Stimulated activated memory B cell treated with anti-CD40 and anti-IgM and Interleukin-4, amounts not matched to agents 10 μg/mL and 1 μg/mL and 100 μg/mL, for 72 hours (primary cell): ENCODE measurements around the gene PARVG.

ENCODE experiments used
- ATAC-seq: fragments of 150-1000 bp; cut with Tn5 transposase; 2 replicates; pipeline ENCODE4 v1.10.0; 2021
- H3K27ac Mint-ChIP-seq: one replicate; pipeline ENCODE4 v1.8.0; 2022; ENCODE audit warnings: mild to moderate bottlenecking, mixed read lengths
- H3K27me3 Mint-ChIP-seq: one replicate; pipeline ENCODE4 v1.8.0; 2022; ENCODE audit warnings: mixed read lengths
- H3K36me3 Mint-ChIP-seq: one replicate; pipeline ENCODE4 v1.8.0; 2022; ENCODE audit warnings: mixed read lengths
- H3K4me1 Mint-ChIP-seq: one replicate; pipeline ENCODE4 v1.8.0; 2022; ENCODE audit warnings: mixed read lengths
- H3K4me3 Mint-ChIP-seq: one replicate; pipeline ENCODE4 v1.8.0; 2022; ENCODE audit warnings: mild to moderate bottlenecking, moderate library complexity, mixed read lengths
- H3K9me3 Mint-ChIP-seq: one replicate; pipeline ENCODE4 v1.8.0; 2022; ENCODE audit warnings: mixed read lengths

PARVG gene

DNA sequence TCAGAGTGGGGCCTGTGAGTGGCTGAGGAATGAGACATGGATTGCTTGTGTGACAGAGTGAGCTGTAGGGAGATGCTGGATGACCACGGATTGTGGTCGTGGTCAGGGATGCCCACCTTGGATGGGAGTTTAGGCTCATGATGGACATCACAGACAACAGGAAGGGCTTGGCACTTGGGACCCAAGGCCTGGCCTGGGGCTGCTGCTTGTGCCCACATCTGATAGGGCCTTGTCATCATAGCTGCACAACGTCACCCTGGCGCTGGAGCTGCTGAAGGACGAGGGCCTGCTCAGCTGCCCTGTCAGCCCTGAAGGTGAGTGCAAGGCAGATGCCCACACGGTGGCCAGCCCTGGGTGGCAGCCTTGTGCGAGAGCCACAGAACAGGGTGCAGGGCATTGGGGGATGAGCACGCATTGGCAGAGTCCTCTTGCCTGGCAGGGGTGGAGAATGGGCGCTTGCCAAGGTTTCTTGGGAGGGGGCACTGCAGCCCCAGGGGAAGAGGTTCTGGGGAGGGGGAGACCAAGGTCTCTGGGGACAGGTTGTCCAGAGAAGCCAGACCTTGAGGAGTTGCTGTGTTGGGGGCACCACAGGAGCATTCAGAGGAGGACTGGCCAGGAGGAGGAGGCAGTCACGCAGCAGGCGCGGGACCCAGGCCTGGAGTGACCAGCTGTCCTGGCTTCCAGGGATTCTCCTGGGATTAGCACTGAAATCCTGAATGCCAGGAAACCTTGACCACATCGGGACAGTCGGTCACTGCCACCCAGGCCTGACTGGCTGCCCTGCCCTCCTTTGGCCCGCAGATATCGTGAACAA is 25.0 kb downstream of the PARVG start:
- no peaks in the 10 kb centered on the region for H3K27me3 Mint-ChIP-seq
- ATAC-seq, result no peak
- H3K27ac Mint-ChIP-seq, result peak overlapping the region; percentile 35
- H3K9me3 Mint-ChIP-seq, result peaks cover 6% of the 10 kb centered on the region
- H3K36me3 Mint-ChIP-seq, result peaks cover 52% of the 10 kb centered on the region
- H3K4me3 Mint-ChIP-seq, result no peak overlapping the region
- H3K4me1 Mint-ChIP-seq, result peaks cover 55% of the 10 kb centered on the region

DNA sequence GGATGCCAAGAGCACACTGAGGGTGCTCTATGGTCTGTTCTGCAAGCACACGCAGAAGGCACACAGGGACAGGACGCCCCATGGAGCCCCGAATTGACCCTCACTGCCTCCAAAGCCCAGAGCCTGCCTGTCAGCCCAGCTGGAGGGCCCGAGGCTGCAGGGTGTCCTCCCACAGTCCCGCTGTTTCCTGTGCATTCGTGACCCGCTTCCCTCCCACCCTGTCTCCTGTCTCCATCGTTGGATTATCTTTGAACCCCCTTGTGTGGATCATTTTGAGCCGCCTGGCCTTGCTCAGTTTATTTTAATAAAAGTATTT is 25.6 kb downstream of the PARVG start:
- peaks cover 49% of the 10 kb centered on the region for H3K4me1 Mint-ChIP-seq
- H3K9me3 Mint-ChIP-seq, result peaks cover 6% of the 10 kb centered on the region
- peaks cover 52% of the 10 kb centered on the region for H3K36me3 Mint-ChIP-seq
- no peak overlapping the region for H3K4me3 Mint-ChIP-seq
- no peak for ATAC-seq
- H3K27ac Mint-ChIP-seq, result no peak overlapping the region
- H3K27me3 Mint-ChIP-seq, result no peaks in the 10 kb centered on the region

DNA sequence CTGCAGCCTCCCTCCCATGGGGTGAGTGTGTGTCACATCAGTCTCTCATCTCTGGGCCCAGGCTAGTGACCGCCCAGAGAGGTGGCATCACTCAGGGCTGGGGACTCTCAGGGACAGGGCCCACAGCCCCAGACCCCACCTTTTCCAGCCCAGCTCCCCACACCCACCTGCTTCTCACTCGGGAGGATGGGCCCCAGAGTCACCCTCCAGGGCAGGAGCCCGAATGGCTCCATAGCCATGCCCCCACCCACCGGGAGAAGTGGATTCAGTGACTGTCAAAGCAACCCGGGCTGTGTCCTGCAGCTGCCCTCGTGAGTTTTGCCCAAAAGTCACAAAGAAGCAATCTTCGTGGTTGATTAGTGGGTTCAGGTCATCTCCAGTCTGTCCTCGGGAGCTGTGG is 26.0 kb downstream of the PARVG start:
- Mint-ChIP-seq H3K36me3 (peaks cover 52% of the 10 kb centered on the region), H3K4me3 (no peak overlapping the region), H3K9me3 (peaks cover 6% of the 10 kb centered on the region), H3K27ac (no peak overlapping the region), H3K4me1 (peaks cover 48% of the 10 kb centered on the region), H3K27me3 (no peaks in the 10 kb centered on the region)
- ATAC-seq, result no peak

DNA sequence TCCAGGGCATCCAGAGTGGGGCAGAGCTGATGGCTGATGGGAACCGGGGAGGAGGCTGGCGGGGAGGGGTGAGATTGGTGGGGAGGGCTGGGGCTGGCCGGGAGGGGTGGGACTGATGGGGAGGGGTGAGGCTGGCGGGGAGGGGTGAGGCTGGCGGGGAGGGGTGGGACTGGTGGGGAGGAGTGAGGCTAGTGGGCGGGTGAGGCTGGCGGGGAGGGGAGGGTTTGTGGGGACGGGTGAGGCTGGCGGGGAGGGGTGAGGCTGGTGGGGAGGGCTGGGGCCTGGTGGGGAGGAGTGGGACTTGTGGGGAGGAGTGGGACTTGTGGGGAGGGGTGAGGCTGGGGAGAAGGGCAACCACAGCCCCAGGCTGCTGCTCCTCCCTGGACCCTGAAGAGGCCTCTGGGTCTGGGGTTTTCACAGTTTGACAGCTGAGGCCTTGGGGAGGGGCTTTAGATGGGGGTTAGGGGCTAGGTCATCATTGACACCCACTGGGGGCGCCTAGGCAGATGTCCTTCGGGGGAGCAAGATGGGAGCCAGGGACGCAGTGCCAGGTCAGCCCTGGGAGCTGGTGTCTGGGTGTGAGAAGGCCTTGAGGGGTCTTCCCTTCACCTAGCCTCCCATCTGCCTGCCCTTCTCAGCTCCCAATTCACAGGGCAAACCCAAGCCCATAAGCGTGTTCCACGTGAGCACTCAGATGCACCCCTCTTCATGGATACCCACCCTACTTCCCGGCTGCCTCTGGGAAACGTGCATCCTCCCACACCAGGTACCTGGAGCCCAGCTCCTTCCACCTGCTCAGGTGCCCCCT is 26.7 kb downstream of the PARVG start:
- Mint-ChIP-seq H3K27ac (peak overlapping the region; percentile 57), H3K4me3 (no peak overlapping the region), H3K9me3 (peaks cover 6% of the 10 kb centered on the region), H3K27me3 (no peaks in the 10 kb centered on the region), H3K36me3 (peaks cover 49% of the 10 kb centered on the region), H3K4me1 (peaks cover 48% of the 10 kb centered on the region)
- peak; percentile 19 for ATAC-seq

DNA sequence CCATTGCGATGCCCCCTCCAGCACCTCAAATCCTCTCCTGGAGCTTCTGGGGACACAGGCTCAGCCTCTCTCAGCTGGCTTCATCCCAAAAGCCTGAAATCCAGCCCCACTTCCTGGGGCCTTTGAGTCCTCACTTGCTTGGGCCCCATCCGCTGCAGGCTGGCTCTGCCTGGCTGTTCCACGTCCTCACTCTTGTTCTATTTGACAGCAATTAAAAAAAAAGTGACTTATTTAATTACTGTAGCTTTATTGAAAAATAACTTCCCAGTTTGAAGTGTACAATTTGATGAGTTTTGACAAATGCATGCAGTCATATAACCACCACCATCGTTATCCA is 27.2 kb downstream of the PARVG start:
- peaks cover 43% of the 10 kb centered on the region for H3K36me3 Mint-ChIP-seq
- peak overlapping the region; percentile 57 for H3K27ac Mint-ChIP-seq
- H3K4me3 Mint-ChIP-seq, result no peak overlapping the region

DNA sequence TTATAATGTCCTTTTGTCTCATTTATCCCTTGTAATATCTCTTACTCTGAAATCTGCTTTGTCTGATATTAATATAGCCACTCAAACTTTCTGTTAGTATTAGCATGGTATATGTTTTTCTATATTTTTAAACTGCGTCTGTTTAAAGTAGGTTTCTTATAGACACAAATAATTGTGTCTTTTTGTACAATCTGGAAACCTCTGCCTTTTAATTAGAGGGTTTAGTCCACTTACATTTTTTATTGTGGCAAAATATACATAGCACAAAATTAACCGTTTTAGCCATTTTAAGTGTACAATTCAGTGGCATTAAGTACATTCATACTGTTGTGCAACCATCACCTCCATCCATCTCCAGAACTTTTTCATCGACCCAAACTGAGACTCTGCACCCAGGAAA is 28.6 kb downstream of the PARVG start:
- H3K36me3 Mint-ChIP-seq, result peaks cover 31% of the 10 kb centered on the region
- peaks cover 40% of the 10 kb centered on the region for H3K4me1 Mint-ChIP-seq
- H3K4me3 Mint-ChIP-seq, result no peak overlapping the region
- H3K27me3 Mint-ChIP-seq, result no peaks in the 10 kb centered on the region
- H3K9me3 Mint-ChIP-seq, result peaks cover 6% of the 10 kb centered on the region
- H3K27ac Mint-ChIP-seq, result no peak overlapping the region
- ATAC-seq, result no peak

More for the DNA sequence above, 27.2 kb downstream of the PARVG start:
- peaks cover 48% of the 10 kb centered on the region for H3K4me1 Mint-ChIP-seq
- H3K9me3 Mint-ChIP-seq, result peaks cover 6% of the 10 kb centered on the region
- ATAC-seq, result no peak
- no peaks in the 10 kb centered on the region for H3K27me3 Mint-ChIP-seq

DNA sequence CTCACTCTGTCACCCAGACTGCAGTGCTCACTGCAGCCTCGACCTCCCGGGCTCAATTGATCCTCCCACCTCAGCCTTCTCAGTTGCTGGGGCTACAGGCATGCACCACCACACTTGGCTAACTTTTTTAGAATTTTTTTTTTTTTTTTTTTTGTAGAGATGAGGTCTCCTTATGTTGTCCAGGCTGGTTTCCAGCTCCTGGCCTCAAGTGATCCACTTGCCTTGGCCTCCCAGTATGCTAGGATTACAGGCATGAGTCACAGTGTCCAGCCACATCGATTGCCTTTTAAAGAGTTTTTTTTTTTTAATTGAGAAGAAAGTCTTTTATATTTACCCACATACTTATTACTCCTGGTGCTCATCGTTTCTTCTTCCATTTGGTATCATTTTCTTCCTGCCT is 30.0 kb downstream of the PARVG start:
- Mint-ChIP-seq H3K27me3 (no peaks in the 10 kb centered on the region), H3K4me3 (no peak overlapping the region), H3K9me3 (peaks cover 6% of the 10 kb centered on the region), H3K4me1 (peaks cover 27% of the 10 kb centered on the region), H3K36me3 (peaks cover 27% of the 10 kb centered on the region), H3K27ac (no peak overlapping the region)
- no peak for ATAC-seq

DNA sequence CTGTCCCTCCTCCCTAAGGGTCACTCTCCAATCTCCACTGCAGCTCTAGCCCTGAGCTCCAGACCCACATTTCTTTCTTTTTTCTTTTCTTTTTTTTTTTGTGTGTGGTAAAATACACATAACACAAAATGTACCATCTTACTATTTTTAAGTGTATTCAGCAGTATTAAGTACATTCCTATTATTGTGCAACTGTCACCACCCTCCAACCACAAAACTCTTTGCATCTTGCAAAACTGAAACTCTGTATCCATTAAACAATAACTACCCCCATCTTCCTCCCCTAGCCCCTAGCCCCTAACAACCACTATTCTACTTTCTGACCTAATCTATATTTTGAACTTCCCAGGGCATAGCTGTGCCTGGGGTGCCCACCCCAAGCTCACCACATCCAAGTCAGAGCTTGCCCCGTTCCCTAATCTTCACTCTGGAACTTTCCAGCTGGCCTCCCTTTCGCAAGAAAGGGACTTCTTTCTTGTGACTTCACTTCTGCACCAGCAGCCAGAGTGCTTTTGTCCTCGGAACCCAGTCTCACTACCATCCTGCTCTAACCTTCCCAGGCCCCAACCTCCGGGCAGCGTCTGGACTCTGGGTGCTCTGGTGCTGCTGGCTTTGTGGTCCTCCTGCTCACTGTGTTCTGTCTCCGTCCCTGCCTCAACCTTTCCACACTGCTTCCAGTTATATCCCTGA is 30.7 kb downstream of the PARVG start:
- peaks cover 25% of the 10 kb centered on the region for H3K4me1 Mint-ChIP-seq
- H3K27ac Mint-ChIP-seq, result no peak overlapping the region
- H3K4me3 Mint-ChIP-seq, result no peak overlapping the region
- no peak for ATAC-seq
- H3K36me3 Mint-ChIP-seq, result peaks cover 27% of the 10 kb centered on the region
- H3K27me3 Mint-ChIP-seq, result no peaks in the 10 kb centered on the region
- H3K9me3 Mint-ChIP-seq, result peaks cover 6% of the 10 kb centered on the region

DNA sequence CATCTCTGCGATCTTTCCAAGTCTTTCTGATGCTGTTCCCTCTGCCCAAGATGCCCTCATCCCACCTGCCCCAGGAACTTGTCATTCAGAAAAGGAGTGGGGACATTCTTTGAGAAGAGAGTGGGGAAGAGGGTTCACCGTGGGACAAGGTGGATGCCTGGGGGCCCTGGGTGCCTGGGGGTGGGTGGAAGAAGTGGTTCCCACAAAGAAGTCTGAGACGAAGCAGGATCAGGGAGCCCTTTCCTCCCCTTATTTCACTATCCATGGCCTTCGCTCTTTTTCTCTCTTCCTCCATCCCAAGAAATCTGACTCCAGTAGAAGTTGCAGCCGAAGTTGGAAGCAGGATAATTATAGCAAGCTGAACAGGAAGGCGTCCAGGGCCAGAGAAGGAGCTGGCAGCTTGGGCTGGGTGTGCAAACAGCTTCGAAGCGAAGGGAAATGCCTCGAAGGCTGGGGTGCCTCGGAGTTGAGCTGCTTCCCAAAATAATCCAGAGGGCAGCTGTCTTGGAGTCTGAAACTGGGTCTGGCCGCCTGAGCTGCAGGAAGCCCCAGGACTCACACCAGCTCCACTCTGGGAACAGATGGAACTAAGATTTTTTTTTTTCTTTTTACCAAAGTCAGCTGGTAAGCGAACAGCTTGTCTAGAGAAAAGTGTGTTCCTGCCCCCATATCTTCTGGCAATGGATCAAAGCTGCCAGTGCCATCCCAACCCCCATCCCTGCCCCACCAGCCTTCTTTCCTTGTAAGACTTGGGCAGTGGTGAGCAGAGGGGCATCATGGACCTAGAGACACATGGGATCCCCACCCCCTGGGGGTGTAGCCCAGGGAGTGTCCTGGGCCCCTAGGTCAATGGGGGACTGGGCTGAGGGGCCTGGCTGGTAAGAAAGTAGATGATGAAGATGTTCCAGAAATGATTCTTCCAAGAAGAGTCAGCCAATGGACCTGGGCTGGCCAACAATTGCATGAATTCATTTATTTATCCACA is 31.5 kb downstream of the PARVG start:
- Mint-ChIP-seq H3K9me3 (peaks cover 6% of the 10 kb centered on the region), H3K4me1 (peaks cover 25% of the 10 kb centered on the region), H3K27ac (no peak overlapping the region), H3K36me3 (peaks cover 27% of the 10 kb centered on the region), H3K4me3 (no peak overlapping the region), H3K27me3 (no peaks in the 10 kb centered on the region)
- ATAC-seq, result no peak

DNA sequence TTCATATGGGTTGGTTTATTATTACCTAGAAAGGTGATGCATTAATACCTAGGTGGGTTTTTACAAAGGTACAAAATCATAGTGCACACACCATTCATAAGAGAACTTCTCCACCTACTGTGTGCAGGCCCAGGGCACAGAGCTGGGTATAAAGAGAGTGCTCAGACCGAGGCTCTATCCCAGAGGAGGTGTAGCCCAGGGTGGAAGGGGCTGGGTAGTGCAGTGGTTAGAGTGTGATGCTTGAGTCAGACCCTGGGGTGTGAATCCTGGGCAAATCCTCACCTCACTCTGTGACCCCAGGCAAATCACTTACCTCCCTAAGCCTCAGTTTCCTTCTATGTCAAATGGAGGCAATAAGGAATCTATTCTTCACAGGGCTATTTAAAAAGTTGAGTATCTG is 32.2 kb downstream of the PARVG start:
- Mint-ChIP-seq H3K4me3 (no peak overlapping the region), H3K27ac (no peak overlapping the region), H3K27me3 (no peaks in the 10 kb centered on the region), H3K9me3 (peaks cover 6% of the 10 kb centered on the region), H3K4me1 (peaks cover 20% of the 10 kb centered on the region), H3K36me3 (peaks cover 27% of the 10 kb centered on the region)
- ATAC-seq, result peak; percentile 36

DNA sequence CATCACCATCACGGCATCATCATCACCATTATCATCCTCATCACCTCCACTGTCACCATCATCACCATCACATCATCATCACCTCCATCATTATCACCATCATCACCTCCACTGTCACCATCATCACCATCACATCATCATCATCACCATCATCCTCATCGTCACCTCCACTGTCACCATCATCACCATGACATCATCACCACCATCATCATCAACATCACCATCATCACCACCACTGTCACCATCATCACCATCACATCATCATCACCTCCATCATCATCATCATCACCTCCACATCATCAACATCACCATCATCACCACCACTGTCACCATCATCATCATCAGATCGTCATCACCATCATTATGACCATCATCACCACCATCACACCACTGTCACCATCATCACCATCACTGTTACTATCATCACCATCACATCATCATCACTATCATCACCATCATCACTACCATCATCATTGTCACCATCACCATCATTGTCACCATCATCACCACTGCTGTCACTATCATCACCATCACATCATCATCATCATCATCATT is 32.8 kb downstream of the PARVG start:
- no peak overlapping the region for H3K27ac Mint-ChIP-seq
- H3K27me3 Mint-ChIP-seq, result no peaks in the 10 kb centered on the region
- peaks cover 27% of the 10 kb centered on the region for H3K36me3 Mint-ChIP-seq
- peaks cover 6% of the 10 kb centered on the region for H3K9me3 Mint-ChIP-seq
- H3K4me1 Mint-ChIP-seq, result peaks cover 14% of the 10 kb centered on the region
- ATAC-seq, result no peak
- H3K4me3 Mint-ChIP-seq, result no peak overlapping the region

DNA sequence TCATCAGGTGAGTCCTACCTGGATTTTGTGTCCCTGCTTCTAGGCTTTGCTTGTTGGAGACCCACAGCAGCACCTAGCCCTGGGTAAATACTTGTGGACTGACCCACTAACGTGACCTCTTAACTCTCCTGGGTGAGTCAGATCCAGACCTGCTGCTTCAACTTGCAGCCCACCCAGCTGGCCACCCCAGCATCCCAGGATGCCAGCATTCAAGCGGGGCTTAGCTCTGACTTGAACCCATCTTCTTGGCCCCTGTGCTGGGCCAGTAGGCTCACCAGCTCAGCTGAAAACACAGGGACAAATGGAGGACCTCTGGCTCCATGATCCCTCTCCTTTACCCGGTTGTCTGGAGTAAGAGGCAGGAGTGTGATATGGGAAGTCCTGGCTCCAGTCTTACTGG is 33.5 kb downstream of the PARVG start:
- Mint-ChIP-seq H3K9me3 (peaks cover 6% of the 10 kb centered on the region), H3K27me3 (no peaks in the 10 kb centered on the region), H3K4me1 (peaks cover 7% of the 10 kb centered on the region), H3K4me3 (no peak overlapping the region), H3K27ac (no peak overlapping the region), H3K36me3 (peaks cover 24% of the 10 kb centered on the region)
- no peak for ATAC-seq

DNA sequence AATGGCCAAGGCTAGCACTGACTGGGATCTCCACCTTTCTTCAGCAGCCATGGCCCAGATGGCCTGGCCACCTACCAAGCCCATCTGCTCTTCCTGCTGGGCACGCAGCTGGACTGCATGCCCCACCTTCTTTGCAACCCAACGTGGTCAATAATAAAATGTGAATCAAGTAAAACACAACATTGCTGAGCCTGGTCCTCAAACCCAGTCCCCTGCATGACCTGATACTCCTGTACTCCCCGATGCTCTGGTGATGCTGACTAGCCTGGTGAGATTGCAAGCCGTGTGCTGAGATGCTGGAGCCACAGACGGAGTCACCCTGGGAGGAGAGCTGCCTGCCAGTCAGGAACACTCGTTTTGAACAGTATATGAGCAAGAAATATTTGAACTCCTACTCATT is 34.0 kb downstream of the PARVG start:
- no peak for ATAC-seq
- Mint-ChIP-seq H3K9me3 (peaks cover 3% of the 10 kb centered on the region), H3K4me1 (peaks cover 2% of the 10 kb centered on the region), H3K27ac (no peak overlapping the region), H3K4me3 (no peak overlapping the region), H3K27me3 (no peaks in the 10 kb centered on the region), H3K36me3 (peaks cover 18% of the 10 kb centered on the region)

DNA sequence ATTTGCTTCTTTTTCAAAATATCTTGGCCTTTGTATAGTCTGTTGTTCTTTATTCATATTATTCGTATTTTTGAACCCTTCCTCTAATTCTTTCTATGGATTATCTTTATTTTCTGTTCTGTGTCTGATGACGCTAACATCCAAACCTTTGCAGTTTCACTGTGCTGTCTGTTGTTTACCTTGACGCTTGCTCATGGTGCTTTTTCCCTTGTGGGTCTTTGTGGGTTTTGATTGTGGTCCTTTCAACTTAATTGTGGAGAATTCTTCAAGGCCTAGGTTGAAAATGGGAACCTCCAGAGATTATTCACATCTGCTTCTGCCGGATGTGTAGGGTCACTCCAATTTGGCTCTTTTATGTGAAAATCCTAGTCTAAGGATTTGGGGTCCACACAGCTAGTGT is 34.6 kb downstream of the PARVG start:
- ATAC-seq, result no peak
- Mint-ChIP-seq H3K27me3 (no peaks in the 10 kb centered on the region), H3K27ac (no peak overlapping the region), H3K36me3 (peaks cover 13% of the 10 kb centered on the region), H3K9me3 (no peaks in the 10 kb centered on the region), H3K4me1 (no peaks in the 10 kb centered on the region), H3K4me3 (no peak overlapping the region)
